Spleen (tissue), 11 donors: ENCODE data around the gene PEX14. TPM values are rescaled to one million over a fixed set of nuclear protein-coding genes. Genes with fewer than 3 reads are reported as not detected.

Experiments used
- DNase-seq: peaks from one replicate; pipeline ENCODE4 v3.0.0-alpha.2; 2020
- H3K27ac ChIP-seq, 8 donors: fragments of 200-600 bp; sonication (generic) in 7 of 8; 1 replicate in 4 of 8; 2 replicates in 4 of 8; pipeline versions ENCODE4 v1.5.0 to v1.8.0; 2016 to 2021; ENCODE audit warnings: inconsistent platforms in 4 of 8, mild to moderate bottlenecking in 4 of 8, moderate library complexity in 1 of 8
- H3K27me3 ChIP-seq, 7 donors: fragments of 200-600 bp; sonication (generic) in 6 of 7; replicated peaks in 1 of 7; 1 replicate in 4 of 7; 2 replicates in 3 of 7; pipeline versions ENCODE4 v1.5.0 to v1.8.0; 2016 to 2021; ENCODE audit warnings: inconsistent platforms in 3 of 7, mild to moderate bottlenecking in 1 of 7
- H3K36me3 ChIP-seq, 6 donors: fragments of 200-600 bp; sonication (generic) in 5 of 6; 1 replicate in 4 of 6; 2 replicates in 2 of 6; pipeline versions ENCODE4 v1.5.0 to v1.8.0; 2016 to 2021; ENCODE audit warnings: inconsistent platforms in 2 of 6
- H3K4me1 ChIP-seq, 6 donors: fragments of 200-600 bp; sonication (generic) in 5 of 6; 1 replicate in 3 of 6; 2 replicates in 3 of 6; pipeline versions ENCODE4 v1.5.0 to v1.8.0; 2016 to 2021; ENCODE audit warnings: inconsistent platforms in 3 of 6
- H3K4me3 ChIP-seq, 8 donors: fragments of 200-600 bp; sonication (generic) in 7 of 8; 1 replicate in 4 of 8; 2 replicates in 4 of 8; pipeline versions ENCODE4 v1.5.0 to v1.8.0; 2016 to 2021; ENCODE audit warnings: inconsistent platforms in 4 of 8, mild to moderate bottlenecking in 4 of 8, moderate library complexity in 2 of 8
- H3K9me3 ChIP-seq, 8 donors: fragments of 200-600 bp; sonication (generic) in 7 of 8; 1 replicate in 4 of 8; 2 replicates in 4 of 8; pipeline versions ENCODE4 v1.5.0 to v1.8.0; 2016 to 2021; ENCODE audit warnings: inconsistent platforms in 4 of 8
- CTCF ChIP-seq, 11 experiments: fragments of 200-600 bp in 7 of 11; fragments of 450-650 bp in 4 of 11; sonication (generic) in 4 of 11; IDR thresholded peaks in 8 of 11; conservative IDR thresholded peaks in 3 of 11; 1 replicate in 7 of 11; 2 replicates in 4 of 11; pipeline versions ENCODE4 v1.4.0 to v1.8.0; 2016 to 2021; ENCODE audit warnings: antibody characterized with exemption in 11 of 11, inconsistent platforms in 4 of 11, mild to moderate bottlenecking in 1 of 11
- POLR2A ChIP-seq, 3 donors: fragments of 450-650 bp; IDR thresholded peaks; one replicate each; pipeline ENCODE4 v1.5.1; 2017; ENCODE audit warnings: antibody characterized with exemption in 3 of 3, mild to moderate bottlenecking in 1 of 3
- POLR2AphosphoS5 ChIP-seq, 3 donors: sonication (generic); formaldehyde crosslinking; IDR thresholded peaks; one replicate each; pipeline ENCODE4 v1.5.1; 2017; ENCODE audit warnings: antibody characterized with exemption in 3 of 3
- WGBS, 5 donors: extraction: QIAGEN DNeasy Blood & Tissue Kit in 3 of 5; methylation state at CpG; one replicate each; pipeline versions ENCODE4 v1.1.5 to v1.1.7; 2013 to 2018; 5-methylcytosine and 5-hydroxymethylcytosine counted together
- intact Hi-C: fragments of 100-400 bp; cut with DNase I; formaldehyde crosslinking; loops from one replicate; pipeline ENCODE4 v1.15.0; 2023; ENCODE audit warnings: low total_unique reads
- polyA plus RNA-seq, 3 donors: library from polyadenylated mRNA; stranded (reverse); fragments of 200-250 nt; gene quantifications; one replicate each; pipeline ENCODE4 v1.2.1, GENCODE V29; 2013
- total RNA-seq, 7 donors: library from RNA; depleted of rRNA in 3 of 7; stranded (reverse); fragments of >200 nt in 3 of 7; fragmentation: NEBNext Ultra II Directional in 4 of 7; extraction: Animal tissue kit (Norgen Biotek cat#: 25700) in 4 of 7; gene quantifications; one replicate each; pipeline versions ENCODE4 v1.1.0 to v1.2.1, GENCODE V29; 2016 to 2021
- donor health status: healthy with polysubstance abuse.
- donor health status: DM: no; HTN: no; CAD: no; lungs with moderate emphysema.
- donor health status: DM: no; HTN: no; CAD: no.
- donor health status: Bipolar disorder and iron deficiency.
- donor health status: healthy.
- donor health status: DM: no; HTN: no; CAD: no.
- donor health status: DM: yes; HTN: yes; CAD: no.

PEX14 gene
- total and polyA plus RNA-seq, 10 donors = 9.3 to 19.7 (median 12.1) TPM

- Histone ChIP-seq H3K27me3 (peaks cover 0 to 25% (median 6%) of the 10 kb centered on the region in 7 donors), H3K27ac (no peak overlapping the region), H3K36me3 (peaks cover 0 to 44% (median 15%) of the 10 kb centered on the region in 6 donors), H3K4me1 (peaks cover 0 to 10% (median 3%) of the 10 kb centered on the region in 6 donors), H3K4me3 (peak overlapping the region in 2 of 8 donors; percentile 25 to 35), H3K9me3 (no peaks in the 10 kb centered on the region)
- 38 to 63% (median 48%) methylated on average over 19 to 29 of the region's 29 CpGs for WGBS, 5 donors
- intact Hi-C loops = no loop called here
- TF ChIP-seq POLR2AphosphoS5 (IDR thresholded peaks at IDR 0.05) (no peak), POLR2A (IDR thresholded peaks at IDR 0.05) (no peak), CTCF (IDR thresholded peaks at IDR 0.05 in 8 of 11, conservative IDR thresholded peaks at IDR 0.05 in 3 of 11) (no peak)
- DNase-seq = no peak
Observed at GRCh38 chr1:10637834-10638558, 163.2 kb downstream of the PEX14 start.

GRCh38 chr1:10638559-10639005 is 163.8 kb downstream of the PEX14 start:
- DNase-seq = no peak
- no peak overlapping the region for H3K27ac ChIP-seq
- 21 to 52% (median 25%) methylated on average over 3 to 57 of the region's 57 CpGs for WGBS, 5 donors
- H3K27me3 ChIP-seq = peaks cover 0 to 25% (median 6%) of the 10 kb centered on the region in 7 donors
- TF ChIP-seq CTCF (IDR thresholded peaks at IDR 0.05 in 8 of 11, conservative IDR thresholded peaks at IDR 0.05 in 3 of 11) (no peak), POLR2A (IDR thresholded peaks at IDR 0.05) (no peak), POLR2AphosphoS5 (IDR thresholded peaks at IDR 0.05) (no peak)
- peak overlapping the region in 2 of 8 donors; percentile 25 to 35 for H3K4me3 ChIP-seq
- peaks cover 0 to 44% (median 15%) of the 10 kb centered on the region in 6 donors for H3K36me3 ChIP-seq
- H3K4me1 ChIP-seq = peaks cover 0 to 10% (median 3%) of the 10 kb centered on the region in 6 donors
- H3K9me3 ChIP-seq = no peaks in the 10 kb centered on the region
- intact Hi-C loops = no loop called here

GRCh38 chr1:10639011-10639774 is 164.4 kb downstream of the PEX14 start:
- Histone ChIP-seq H3K4me1 (peaks cover 0 to 10% (median 3%) of the 10 kb centered on the region in 6 donors), H3K9me3 (no peaks in the 10 kb centered on the region), H3K27ac (no peak overlapping the region), H3K36me3 (peaks cover 0 to 48% (median 15%) of the 10 kb centered on the region in 6 donors), H3K27me3 (peaks cover 0 to 25% (median 6%) of the 10 kb centered on the region in 7 donors), H3K4me3 (no peak overlapping the region)
- WGBS, 5 donors = 55 to 89% (median 66%) methylated on average over 75 to 108 of the region's 108 CpGs
- intact Hi-C loops = no loop called here
- DNase-seq = no peak
- TF ChIP-seq POLR2AphosphoS5 (IDR thresholded peaks at IDR 0.05) (peak in 2 of 3 donors; percentile 27 to 53), CTCF (IDR thresholded peaks at IDR 0.05 in 8 of 11, conservative IDR thresholded peaks at IDR 0.05 in 3 of 11) (no peak), POLR2A (IDR thresholded peaks at IDR 0.05) (no peak)
